H1 (cell line): ENCODE measurements around the gene USP37. TPM values are rescaled to one million over a fixed set of nuclear protein-coding genes. Genes with fewer than 3 reads are reported as not detected.

Experiments used
- CTCF ChIA-PET: fragments of 300-600 bp; sonication (Branson Sonifier 250); formaldehyde crosslinking; loops from one replicate; lab custom pipeline; 2021; ENCODE audit not compliant: partially characterized antibody; lab: Charles Lee
- POLR2A ChIA-PET: fragments of 300-600 bp; sonication (Branson Sonifier 250); formaldehyde crosslinking; loops from one replicate; lab custom pipeline; 2021; ENCODE audit warnings: inconsistent platforms; ENCODE audit not compliant: partially characterized antibody; lab: Charles Lee
- DNase-seq, 2 experiments: peaks; one replicate each; pipeline versions ENCODE4 v3.0.0 to v3.0.0-alpha.2; 2010 to 2022; ENCODE audit warnings: low spot score in 2 of 2, low read depth in 1 of 2, mixed read lengths in 1 of 2
- FAIRE-seq: peaks from 2 replicates; lab custom pipeline; 2011; peaks lifted over from hg19 to GRCh38; lab: Jason Lieb, UNC
- H2AFZ ChIP-seq: 2 replicates; pipeline ENCODE4 v1.8.1; 2012; ENCODE audit warnings: low read length, inconsistent platforms
- H2AK5ac ChIP-seq: 2 replicates; pipeline ENCODE4 v1.6.1; 2013; ENCODE audit warnings: low read depth, low read length
- H2BK120ac ChIP-seq: replicated peaks from 2 replicates; pipeline ENCODE3; 2013; ENCODE audit warnings: low read depth, low read length, inconsistent platforms
- H2BK12ac ChIP-seq: 2 replicates; pipeline ENCODE4 v1.6.1; 2013; ENCODE audit warnings: low read depth, low read length
- H2BK15ac ChIP-seq: 2 replicates; pipeline ENCODE4 v1.6.1; 2013; ENCODE audit warnings: low read length
- H2BK20ac ChIP-seq: 2 replicates; pipeline ENCODE4 v1.6.1; 2013; ENCODE audit warnings: low read length
- H2BK5ac ChIP-seq: 2 replicates; pipeline ENCODE4 v1.6.1; 2013; ENCODE audit warnings: low read depth, low read length
- H3K14ac ChIP-seq: 2 replicates; pipeline ENCODE4 v1.6.1; 2013; ENCODE audit warnings: inconsistent platforms; ENCODE audit not compliant: insufficient read length
- H3K18ac ChIP-seq: 2 replicates; pipeline ENCODE4 v1.6.1; 2013; ENCODE audit warnings: low read length; ENCODE audit errors: extremely low read depth
- H3K23ac ChIP-seq: 2 replicates; pipeline ENCODE4 v1.6.1; 2013; ENCODE audit warnings: inconsistent platforms; ENCODE audit not compliant: insufficient read length
- H3K23me2 ChIP-seq: 2 replicates; pipeline ENCODE4 v1.6.1; 2013; ENCODE audit warnings: low read depth, low read length
- H3K27ac ChIP-seq: 2 replicates; pipeline ENCODE4 v1.6.1; 2011; ENCODE audit warnings: low read depth, low read length, inconsistent platforms
- H3K27me3 ChIP-seq, 4 experiments: replicated peaks in 1 of 4; 1 replicate in 1 of 4; 2 replicates in 3 of 4; pipeline versions ENCODE4 v1.6.1 to v1.8.1; 2011 to 2013; ENCODE audit warnings: low read length in 3 of 4, mild to moderate bottlenecking in 3 of 4, inconsistent platforms in 2 of 4, mixed read lengths in 2 of 4, moderate library complexity in 1 of 4; ENCODE audit not compliant: control insufficient read depth in 3 of 4, insufficient read depth in 3 of 4; ENCODE audit errors: extremely low read depth in 1 of 4
- H3K36me3 ChIP-seq, 4 experiments: 2 replicates each; pipeline versions ENCODE4 v1.6.1 to v1.8.1; 2011 to 2013; ENCODE audit warnings: mild to moderate bottlenecking in 4 of 4, low read length in 3 of 4, moderate library complexity in 2 of 4, control low read depth in 1 of 4, inconsistent platforms in 1 of 4; ENCODE audit not compliant: insufficient read depth in 4 of 4, control insufficient read depth in 2 of 4
- H3K4ac ChIP-seq: replicated peaks from 2 replicates; pipeline ENCODE3; 2013; ENCODE audit warnings: low read length, low read depth, mixed read lengths, inconsistent platforms; ENCODE audit not compliant: insufficient read length
- H3K4me1 ChIP-seq, 4 experiments: replicated peaks in 1 of 4; 1 replicate in 1 of 4; 2 replicates in 3 of 4; pipeline versions ENCODE4 v1.6.1 to v1.8.1; 2011 to 2013; ENCODE audit warnings: low read length in 3 of 4, inconsistent platforms in 2 of 4, mixed read lengths in 1 of 4; ENCODE audit not compliant: insufficient read depth in 4 of 4, control insufficient read depth in 3 of 4
- H3K4me2 ChIP-seq, 2 experiments: 2 replicates each; pipeline versions ENCODE4 v1.6.1 to v1.8.1; 2011 to 2013; ENCODE audit warnings: low read depth in 2 of 2, low read length in 2 of 2, control low read depth in 1 of 2, inconsistent platforms in 1 of 2, mild to moderate bottlenecking in 1 of 2; ENCODE audit not compliant: insufficient read depth in 1 of 2
- H3K4me3 ChIP-seq, 4 experiments: fragments of 200-600, 300-600 bp in 1 of 4; sonication (generic), shearing (Covaris generic), sonication (Bioruptor Twin) in 1 of 4; 2 replicates each; pipeline versions ENCODE4 v1.5.1 to v1.8.1; 2011 to 2016; ENCODE audit warnings: low read length in 4 of 4, low read depth in 3 of 4, control low read depth in 2 of 4, inconsistent platforms in 2 of 4, mild to moderate bottlenecking in 2 of 4, mixed read lengths in 1 of 4, moderate library complexity in 1 of 4; ENCODE audit not compliant: insufficient read depth in 2 of 4; ENCODE audit errors: extremely low read depth in 1 of 4
- H3K56ac ChIP-seq: replicated peaks from 2 replicates; pipeline ENCODE3; 2013; ENCODE audit warnings: low read depth, mild to moderate bottlenecking, mixed read lengths, low read length, inconsistent platforms; ENCODE audit not compliant: insufficient read length
- H3K79me1 ChIP-seq: 2 replicates; pipeline ENCODE4 v1.6.1; 2013; ENCODE audit warnings: low read depth, low read length, control low read depth
- H3K79me2 ChIP-seq, 2 experiments: 2 replicates each; pipeline versions ENCODE4 v1.6.1 to v1.8.1; 2012 to 2013; ENCODE audit warnings: low read length in 2 of 2, mild to moderate bottlenecking in 2 of 2, inconsistent platforms in 1 of 2; ENCODE audit not compliant: insufficient read depth in 2 of 2, control insufficient read depth in 1 of 2
- H3K9ac ChIP-seq, 4 experiments: replicated peaks in 1 of 4; 1 replicate in 1 of 4; 2 replicates in 3 of 4; pipeline versions ENCODE4 v1.6.1 to v1.8.1; 2011 to 2013; ENCODE audit warnings: low read depth in 3 of 4, low read length in 3 of 4, control low read depth in 2 of 4, mild to moderate bottlenecking in 2 of 4, moderate library complexity in 2 of 4, inconsistent platforms in 1 of 4; ENCODE audit errors: extremely low read depth in 1 of 4
- H3K9me3 ChIP-seq, 2 experiments: 2 replicates each; pipeline versions ENCODE4 v1.6.1 to v1.8.1; 2012 to 2013; ENCODE audit warnings: mild to moderate bottlenecking in 2 of 2, moderate library complexity in 2 of 2, control low read depth in 1 of 2, inconsistent platforms in 1 of 2, low read depth in 1 of 2, low read length in 1 of 2, mixed read lengths in 1 of 2; ENCODE audit not compliant: insufficient read depth in 2 of 2
- H4K20me1 ChIP-seq, 2 experiments: replicated peaks in 1 of 2; 2 replicates each; pipeline versions ENCODE3 to v1.8.1; 2011 to 2013; ENCODE audit warnings: inconsistent platforms in 2 of 2, low read length in 2 of 2, mild to moderate bottlenecking in 1 of 2; ENCODE audit not compliant: insufficient read depth in 2 of 2, control insufficient read depth in 1 of 2
- H4K5ac ChIP-seq: 2 replicates; pipeline ENCODE4 v1.6.1; 2013; ENCODE audit warnings: low read length, low read depth, mixed read lengths, inconsistent platforms; ENCODE audit not compliant: insufficient read length
- H4K8ac ChIP-seq: 2 replicates; pipeline ENCODE4 v1.8.0; 2013; ENCODE audit warnings: mild to moderate bottlenecking, moderate library complexity, low read length, inconsistent platforms; ENCODE audit not compliant: insufficient read depth; ENCODE audit errors: extremely low read depth
- H4K91ac ChIP-seq: replicated peaks from 2 replicates; pipeline ENCODE3; 2013; ENCODE audit warnings: low read length, mixed read lengths, inconsistent platforms; ENCODE audit not compliant: insufficient read length
- CBX5 ChIP-seq: fragments of 300-800, 300-1000 bp; sonication (generic); IDR thresholded peaks from 2 replicates; pipeline ENCODE4 v1.7.1; 2016; ENCODE audit warnings: antibody characterized with exemption, low read length, low read depth
- EGR1 ChIP-seq: IDR thresholded peaks from 2 replicates; pipeline ENCODE4 v1.6.1; 2011; ENCODE audit warnings: low read depth, low read length, borderline replicate concordance
- GABPA ChIP-seq: IDR thresholded peaks from 2 replicates; pipeline ENCODE4 v1.6.1; 2011; ENCODE audit warnings: mild to moderate bottlenecking, low read length, moderate library complexity, borderline replicate concordance; ENCODE audit not compliant: insufficient read depth
- GTF2F1 ChIP-seq: IDR thresholded peaks from 2 replicates; pipeline ENCODE4 v1.6.1; 2012; ENCODE audit warnings: low read depth, low read length, improper control_type of control experiment, borderline replicate concordance
- HDAC2 ChIP-seq, 2 experiments: fragments of 300-600 bp in 1 of 2; sonication (generic) in 1 of 2; IDR thresholded peaks; 2 replicates each; pipeline ENCODE4 v1.6.1; 2011 to 2012; ENCODE audit warnings: low read depth in 2 of 2, low read length in 2 of 2, mild to moderate bottlenecking in 2 of 2, moderate library complexity in 2 of 2, borderline replicate concordance in 1 of 2, inconsistent platforms in 1 of 2
- KDM1A ChIP-seq: fragments of 200-600, 300-600 bp; sonication (generic); IDR thresholded peaks from 2 replicates; pipeline ENCODE4 v1.7.1; 2016; ENCODE audit warnings: mild to moderate bottlenecking, low read length, borderline replicate concordance
- KDM4A ChIP-seq: IDR thresholded peaks from one replicate; pipeline ENCODE4 v1.7.1; 2012; ENCODE audit warnings: low read depth, mild to moderate bottlenecking, moderate library complexity, low read length, inconsistent platforms; ENCODE audit not compliant: severe bottlenecking
- POU5F1 ChIP-seq: IDR thresholded peaks from 2 replicates; pipeline ENCODE4 v1.6.1; 2011; ENCODE audit warnings: low read depth, mild to moderate bottlenecking, low read length, moderate library complexity
- SIN3A ChIP-seq, 2 experiments: IDR thresholded peaks in 1 of 2; conservative IDR thresholded peaks in 1 of 2; 2 replicates each; pipeline ENCODE4 v1.6.1; 2011 to 2012; ENCODE audit warnings: low read length in 2 of 2, improper control_type of control experiment in 1 of 2, low read depth in 1 of 2, mild to moderate bottlenecking in 1 of 2
- SIX5 ChIP-seq: IDR thresholded peaks from 2 replicates; pipeline ENCODE4 v1.6.1; 2011; ENCODE audit warnings: mild to moderate bottlenecking, low read depth, low read length
- SP1 ChIP-seq: IDR thresholded peaks from 2 replicates; pipeline ENCODE4 v1.6.1; 2011; ENCODE audit warnings: low read depth, low read length
- SP2 ChIP-seq: IDR thresholded peaks from 2 replicates; pipeline ENCODE4 v1.6.1; 2012; ENCODE audit warnings: mild to moderate bottlenecking, low read length, inconsistent platforms
- SP4 ChIP-seq: IDR thresholded peaks from 2 replicates; pipeline ENCODE4 v1.6.1; 2012; ENCODE audit warnings: low read length, inconsistent platforms
- YY1 ChIP-seq: IDR thresholded peaks from 2 replicates; pipeline ENCODE4 v1.6.1; 2011; ENCODE audit warnings: low read depth, mild to moderate bottlenecking, low read length
- WGBS, 2 experiments: shearing (Covaris generic) in 1 of 2; methylation state at CpG; one replicate each; pipeline versions ENCODE4 v1.1.6 to v1.1.7; 2013 to 2015; ENCODE audit warnings: low lambda C conversion rate in 2 of 2, mixed read lengths in 2 of 2, inconsistent platforms in 1 of 2, low coverage in 1 of 2, missing lambda C conversion rate in 1 of 2; ENCODE audit not compliant: insufficient replicate concordance in 2 of 2, insufficient coverage in 1 of 2, insufficient read length in 1 of 2; ENCODE audit errors: extremely low coverage in 1 of 2, missing lambda C conversion rate in 1 of 2; 5-methylcytosine and 5-hydroxymethylcytosine counted together
- polyA plus RNA-seq, 7 experiments: library from polyadenylated mRNA; depleted of rRNA in 3 of 7; stranded (reverse) in 5 of 7; unstranded in 2 of 7; fragments of >200 nt in 5 of 7; fragments of 200-250 nt in 2 of 7; gene quantifications; 1 replicate in 5 of 7; 2 replicates in 1 of 7; 4 replicates in 1 of 7; pipeline versions ENCODE4 v1.2.1 to v1.2.3, GENCODE V29; 2011 to 2013; ENCODE audit warnings: missing spikeins in 2 of 7, mixed read lengths in 2 of 7
- total RNA-seq: library from RNA; stranded (reverse); fragmentation: NEBNext Ultra II Directional; extraction: Animal tissue kit (Norgen Biotek cat#: 25700); gene quantifications from 2 replicates; pipeline ENCODE4 v1.2.1, GENCODE V29; 2021

USP37 gene
- total and polyA plus RNA-seq, 2 of the 8 experiments (the other 6 are each of a cell fraction or from before 2014, with no cell fraction given): 3.8 to 29.1 TPM

DNA sequence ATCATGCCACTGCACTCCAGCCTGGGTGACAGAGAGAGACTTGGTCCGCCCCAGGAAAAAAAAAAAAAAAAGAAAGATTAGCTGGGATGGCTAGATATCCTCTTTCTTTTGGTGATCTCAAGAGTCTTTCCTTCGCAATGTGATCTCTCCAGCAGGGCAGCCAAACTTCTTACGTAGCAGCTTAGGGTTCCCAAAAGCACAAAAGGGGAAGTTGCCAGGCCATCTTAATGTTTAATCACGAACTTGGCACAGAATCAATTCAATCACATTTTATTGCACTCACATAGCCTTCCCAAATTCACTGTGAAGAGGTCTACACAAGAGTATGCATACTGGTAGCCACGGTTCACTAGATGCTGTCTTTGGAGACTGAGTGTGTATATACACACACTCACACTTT, 96.2 kb downstream of the USP37 start:
- Histone ChIP-seq H3K4me3 (no peak overlapping the region), H4K5ac (no peak overlapping the region), H3K14ac (no peak overlapping the region), H4K8ac (no peak overlapping the region), H3K9me3 (no peaks in the 10 kb centered on the region), H3K9ac (no peak overlapping the region), H2BK5ac (no peak overlapping the region), H3K4me2 (no peak overlapping the region), H3K79me2 (no peaks in the 10 kb centered on the region), H2BK20ac (no peak overlapping the region), H3K23me2 (no peaks in the 10 kb centered on the region), H3K4me1 (no peaks in the 10 kb centered on the region), H2BK120ac (no peak overlapping the region), H3K18ac (no peak overlapping the region), H3K36me3 (peaks cover 13 to 37% (median 22%) of the 10 kb centered on the region in 4 experiments), H4K91ac (no peak overlapping the region), H3K79me1 (no peaks in the 10 kb centered on the region), H3K56ac (no peak overlapping the region), H3K27ac (no peak overlapping the region), H3K4ac (no peak overlapping the region), H4K20me1 (no peaks in the 10 kb centered on the region), H2BK15ac (no peak overlapping the region), H2AFZ (no peak overlapping the region), H3K23ac (no peak overlapping the region), H2BK12ac (no peak overlapping the region), H3K27me3 (no peaks in the 10 kb centered on the region), H2AK5ac (no peak overlapping the region)
- DNase-seq (no peak), FAIRE-seq (no peak)
- POLR2A ChIA-PET: no interaction called here
- CTCF ChIA-PET: no interaction called here
- WGBS, 2 experiments: 94% methylated on average over 4 of the region's 5 CpGs; no CpG with 5 or more reads in 1 of the 2 experiments
- TF ChIP-seq EGR1 (no peak), KDM4A (no peak), HDAC2 (IDR thresholded peaks at IDR 0.05; ENCODE audit: borderline replicate concordance in 1 of 2, low read depth in 2 of 2, low read length in 2 of 2) (no peak), GTF2F1 (no peak), CBX5 (no peak), YY1 (no peak), GABPA (no peak), POU5F1 (no peak), SP4 (no peak), SP2 (no peak), SP1 (no peak), KDM1A (no peak), SIX5 (no peak), SIN3A (conservative IDR thresholded peaks at IDR 0.05 in 1 of 2, IDR thresholded peaks at IDR 0.05 in 1 of 2; ENCODE audit: low read depth in 1 of 2, low read length in 2 of 2) (no peak)
